Measurements from ENCODE around the gene GRK5. TPM values are rescaled to one million over a fixed set of nuclear protein-coding genes. Genes with fewer than 3 reads are reported as not detected.

The GRK5 gene
- polyA plus RNA-seq, 1 donor from 2014 or later, result 34.9 TPM

DNA sequence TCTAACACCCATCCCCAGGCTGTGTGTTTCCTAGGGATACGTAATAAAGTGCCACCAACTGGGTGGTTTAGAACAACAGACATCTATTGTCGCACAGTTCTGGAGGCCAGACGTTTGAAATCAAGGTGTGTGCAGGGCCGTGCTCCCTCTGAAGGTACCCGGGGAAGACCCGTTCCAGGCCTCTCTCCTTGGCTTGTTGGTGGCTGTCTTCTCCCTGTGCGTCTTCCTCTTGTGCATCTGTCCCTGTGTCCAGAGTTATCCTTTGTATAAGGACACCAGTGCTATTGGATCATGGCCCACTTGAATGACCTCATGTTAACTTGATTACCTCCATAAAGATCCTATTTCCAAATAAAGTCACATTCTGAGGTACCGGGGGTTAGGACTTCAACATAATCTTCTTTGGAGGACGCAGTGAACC is 15.6 kb downstream of the GRK5 start:
- Histone ChIP-seq H3F3A (ENCODE audit: insufficient read depth, low read length, poor library complexity, severe bottlenecking) (no peaks in the 10 kb centered on the region), H3K27ac (ENCODE audit: low read length) (no peak overlapping the region), H3K9ac (ENCODE audit: low read length) (no peak overlapping the region), H3K4me2 (ENCODE audit: low read length) (no peak overlapping the region), H3K27me3 (ENCODE audit: insufficient read depth, low read depth, low read length) (no peaks in the 10 kb centered on the region), H3K79me2 (replicated peaks; ENCODE audit: insufficient read depth, low read length) (peaks cover 4% of the 10 kb centered on the region), H3K9me3 (ENCODE audit: low read length) (no peaks in the 10 kb centered on the region), H3K9me2 (ENCODE audit: insufficient read depth, low read length) (no peaks in the 10 kb centered on the region), H3K36me3 (ENCODE audit: insufficient read depth, low read length) (no peaks in the 10 kb centered on the region), H3K4me3 (ENCODE audit: low read length) (no peak overlapping the region), H2AFZ (ENCODE audit: low read depth, low read length) (no peak overlapping the region), H4K20me1 (ENCODE audit: insufficient read depth) (no peaks in the 10 kb centered on the region)
- TF ChIP-seq, protein P1, sequence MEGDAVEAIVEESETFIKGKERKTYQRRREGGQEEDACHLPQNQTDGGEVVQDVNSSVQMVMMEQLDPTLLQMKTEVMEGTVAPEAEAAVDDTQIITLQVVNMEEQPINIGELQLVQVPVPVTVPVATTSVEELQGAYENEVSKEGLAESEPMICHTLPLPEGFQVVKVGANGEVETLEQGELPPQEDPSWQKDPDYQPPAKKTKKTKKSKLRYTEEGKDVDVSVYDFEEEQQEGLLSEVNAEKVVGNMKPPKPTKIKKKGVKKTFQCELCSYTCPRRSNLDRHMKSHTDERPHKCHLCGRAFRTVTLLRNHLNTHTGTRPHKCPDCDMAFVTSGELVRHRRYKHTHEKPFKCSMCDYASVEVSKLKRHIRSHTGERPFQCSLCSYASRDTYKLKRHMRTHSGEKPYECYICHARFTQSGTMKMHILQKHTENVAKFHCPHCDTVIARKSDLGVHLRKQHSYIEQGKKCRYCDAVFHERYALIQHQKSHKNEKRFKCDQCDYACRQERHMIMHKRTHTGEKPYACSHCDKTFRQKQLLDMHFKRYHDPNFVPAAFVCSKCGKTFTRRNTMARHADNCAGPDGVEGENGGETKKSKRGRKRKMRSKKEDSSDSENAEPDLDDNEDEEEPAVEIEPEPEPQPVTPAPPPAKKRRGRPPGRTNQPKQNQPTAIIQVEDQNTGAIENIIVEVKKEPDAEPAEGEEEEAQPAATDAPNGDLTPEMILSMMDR (IDR thresholded peaks at IDR 0.05; ENCODE audit: poor library complexity, severe bottlenecking), result no peak
- TF ChIP-seq POLR2AphosphoS5 (IDR thresholded peaks at IDR 0.05), result no peak
- TF ChIP-seq EZH2 (IDR thresholded peaks at IDR 0.05; ENCODE audit: borderline replicate concordance, insufficient read depth, low read length, poor library complexity, severe bottlenecking), result no peak
- TF ChIP-seq RAD21 (conservative IDR thresholded peaks at IDR 0.05), result no peak
- TF ChIP-seq, protein P2, sequence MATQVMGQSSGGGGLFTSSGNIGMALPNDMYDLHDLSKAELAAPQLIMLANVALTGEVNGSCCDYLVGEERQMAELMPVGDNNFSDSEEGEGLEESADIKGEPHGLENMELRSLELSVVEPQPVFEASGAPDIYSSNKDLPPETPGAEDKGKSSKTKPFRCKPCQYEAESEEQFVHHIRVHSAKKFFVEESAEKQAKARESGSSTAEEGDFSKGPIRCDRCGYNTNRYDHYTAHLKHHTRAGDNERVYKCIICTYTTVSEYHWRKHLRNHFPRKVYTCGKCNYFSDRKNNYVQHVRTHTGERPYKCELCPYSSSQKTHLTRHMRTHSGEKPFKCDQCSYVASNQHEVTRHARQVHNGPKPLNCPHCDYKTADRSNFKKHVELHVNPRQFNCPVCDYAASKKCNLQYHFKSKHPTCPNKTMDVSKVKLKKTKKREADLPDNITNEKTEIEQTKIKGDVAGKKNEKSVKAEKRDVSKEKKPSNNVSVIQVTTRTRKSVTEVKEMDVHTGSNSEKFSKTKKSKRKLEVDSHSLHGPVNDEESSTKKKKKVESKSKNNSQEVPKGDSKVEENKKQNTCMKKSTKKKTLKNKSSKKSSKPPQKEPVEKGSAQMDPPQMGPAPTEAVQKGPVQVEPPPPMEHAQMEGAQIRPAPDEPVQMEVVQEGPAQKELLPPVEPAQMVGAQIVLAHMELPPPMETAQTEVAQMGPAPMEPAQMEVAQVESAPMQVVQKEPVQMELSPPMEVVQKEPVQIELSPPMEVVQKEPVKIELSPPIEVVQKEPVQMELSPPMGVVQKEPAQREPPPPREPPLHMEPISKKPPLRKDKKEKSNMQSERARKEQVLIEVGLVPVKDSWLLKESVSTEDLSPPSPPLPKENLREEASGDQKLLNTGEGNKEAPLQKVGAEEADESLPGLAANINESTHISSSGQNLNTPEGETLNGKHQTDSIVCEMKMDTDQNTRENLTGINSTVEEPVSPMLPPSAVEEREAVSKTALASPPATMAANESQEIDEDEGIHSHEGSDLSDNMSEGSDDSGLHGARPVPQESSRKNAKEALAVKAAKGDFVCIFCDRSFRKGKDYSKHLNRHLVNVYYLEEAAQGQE (IDR thresholded peaks at IDR 0.05; ENCODE audit: borderline replicate concordance), result no peak

DNA sequence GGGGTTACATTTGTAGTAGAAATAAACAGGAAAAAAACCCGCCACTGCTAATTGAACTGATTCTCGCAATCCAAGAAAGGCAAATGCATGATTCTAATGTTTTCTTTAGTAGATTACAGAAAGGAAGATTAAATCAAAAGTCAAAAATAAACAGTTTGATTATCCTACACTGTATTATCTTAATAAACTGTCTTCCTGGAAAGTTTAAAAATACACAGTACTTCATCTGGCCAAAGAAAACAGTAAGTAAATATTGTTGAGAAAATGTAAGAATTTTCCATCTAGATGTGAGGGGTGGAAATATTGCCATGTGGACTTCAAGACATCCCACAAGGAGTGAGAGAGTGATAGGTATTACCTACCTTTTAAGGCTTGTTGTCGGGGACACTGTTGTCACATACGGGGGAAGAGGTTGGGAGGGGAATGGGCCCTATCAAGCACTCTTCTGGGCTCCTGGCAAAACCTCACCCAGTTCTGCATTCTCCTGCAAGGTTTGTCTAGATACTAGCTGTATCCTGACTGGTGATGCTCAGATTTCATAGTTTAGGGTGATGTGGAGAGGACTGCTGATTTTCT is 17.8 kb downstream of the GRK5 start:
- Histone ChIP-seq H3K4me2 (ENCODE audit: low read length) (no peak overlapping the region), H3K9me2 (ENCODE audit: insufficient read depth, low read length) (no peaks in the 10 kb centered on the region), H3K4me3 (ENCODE audit: low read length) (no peak overlapping the region), H2AFZ (ENCODE audit: low read depth, low read length) (no peak overlapping the region), H3K27me3 (ENCODE audit: insufficient read depth, low read depth, low read length) (no peaks in the 10 kb centered on the region), H3K9me3 (ENCODE audit: low read length) (no peaks in the 10 kb centered on the region), H3K36me3 (ENCODE audit: insufficient read depth, low read length) (no peaks in the 10 kb centered on the region), H3K27ac (ENCODE audit: low read length) (no peak overlapping the region), H3F3A (ENCODE audit: insufficient read depth, low read length, poor library complexity, severe bottlenecking) (no peaks in the 10 kb centered on the region), H4K20me1 (ENCODE audit: insufficient read depth) (no peaks in the 10 kb centered on the region), H3K79me2 (replicated peaks; ENCODE audit: insufficient read depth, low read length) (no peaks in the 10 kb centered on the region), H3K9ac (ENCODE audit: low read length) (no peak overlapping the region)
- no peak for TF ChIP-seq EZH2 (IDR thresholded peaks at IDR 0.05; ENCODE audit: borderline replicate concordance, insufficient read depth, low read length, poor library complexity, severe bottlenecking)
- no peak for TF ChIP-seq SMC3 (conservative IDR thresholded peaks at IDR 0.05; ENCODE audit: poor library complexity)
- TF ChIP-seq POLR2AphosphoS5 (IDR thresholded peaks at IDR 0.05), result no peak
- TF ChIP-seq, protein P2 (IDR thresholded peaks at IDR 0.05; ENCODE audit: borderline replicate concordance), result no peak
- TF ChIP-seq TAF1 (IDR thresholded peaks at IDR 0.05; ENCODE audit: low read depth), result no peak
- TF ChIP-seq RAD21 (conservative IDR thresholded peaks at IDR 0.05), result no peak
- no peak for TF ChIP-seq EP300 (conservative IDR thresholded peaks at IDR 0.05; ENCODE audit: poor library complexity, severe bottlenecking)
- no peak for TF ChIP-seq MXI1 (conservative IDR thresholded peaks at IDR 0.05; ENCODE audit: poor library complexity, severe bottlenecking)
- TF ChIP-seq, protein P1 (IDR thresholded peaks at IDR 0.05; ENCODE audit: poor library complexity, severe bottlenecking), result no peak
